Measurements from ENCODE around the gene FOXL2.

- no peak for TF ChIP-seq RAD21 (IDR thresholded peaks at IDR 0.05; ENCODE audit: low read length)
- no peak for TF ChIP-seq CTCF (conservative IDR thresholded peaks at IDR 0.05; ENCODE audit: low read depth, low read length)
- no peak for TF ChIP-seq POLR2A (IDR thresholded peaks at IDR 0.05; ENCODE audit: low read depth, low read length)
- no peak for TF ChIP-seq CEBPB (IDR thresholded peaks at IDR 0.05; ENCODE audit: low read depth, low read length)
- TF ChIP-seq SMC3 (IDR thresholded peaks at IDR 0.05; ENCODE audit: low read depth, low read length) = no peak
- TF ChIP-seq RFX5 (IDR thresholded peaks at IDR 0.05; ENCODE audit: low read depth, low read length) = no peak
- no peak for TF ChIP-seq BHLHE40 (IDR thresholded peaks at IDR 0.05; ENCODE audit: low read depth, low read length)
These were observed 18.0 kb upstream of the FOXL2 start for GRCh38 chr3:138964923-138965322.
